Frontal cortex (tissue), 4 donors: Measurements from ENCODE around the gene CCDC194. TPM values are rescaled to one million over a fixed set of nuclear protein-coding genes. Genes with fewer than 3 reads are reported as not detected.
"Not testable (repeated sequence)": the region's sequence is repeated elsewhere in the genome, so short reads cannot be mapped to it uniquely, and the experiment has no call there.

Experiments
- DNase-seq, 2 donors: peaks; one replicate each; pipeline ENCODE4 v3.0.0; 2012; ENCODE audit warnings: low spot score in 2 of 2
- FAIRE-seq: peaks from 2 replicates; lab custom pipeline; 2012; peaks lifted over from hg19 to GRCh38; lab: Jason Lieb, UNC
- total RNA-seq: library from RNA; depleted of rRNA; stranded (reverse); fragments of >200 nt; gene quantifications from one replicate; pipeline ENCODE4 v1.2.3, GENCODE V29; 2014
- donor health status: control.
- donor health status: control.
- donor health status: control.

CCDC194 gene
- total RNA-seq, 1 donor from 2014 or later: not detected

DNA sequence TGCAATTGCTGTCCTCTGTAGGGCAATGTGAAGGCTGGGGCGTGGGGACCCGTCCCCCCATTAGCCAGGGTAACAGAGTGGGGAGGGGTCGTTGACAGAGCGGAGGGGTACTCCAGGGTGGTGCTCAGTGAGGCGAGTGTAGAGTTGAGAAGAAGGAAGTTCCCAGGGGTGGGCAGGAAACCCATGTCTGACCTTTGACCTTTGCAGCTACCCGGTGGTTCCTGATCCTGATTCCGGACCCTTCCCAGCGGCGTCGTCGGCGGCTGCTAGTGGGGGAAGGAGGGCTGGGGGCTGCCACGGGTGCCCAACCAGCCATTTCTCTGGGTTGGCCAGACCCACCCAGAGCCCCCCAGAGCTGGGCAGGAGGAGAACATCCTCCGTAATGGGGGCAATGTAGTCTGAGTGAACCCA is 14.8 kb downstream of the CCDC194 start:
- no peak for FAIRE-seq
- no peak for DNase-seq

DNA sequence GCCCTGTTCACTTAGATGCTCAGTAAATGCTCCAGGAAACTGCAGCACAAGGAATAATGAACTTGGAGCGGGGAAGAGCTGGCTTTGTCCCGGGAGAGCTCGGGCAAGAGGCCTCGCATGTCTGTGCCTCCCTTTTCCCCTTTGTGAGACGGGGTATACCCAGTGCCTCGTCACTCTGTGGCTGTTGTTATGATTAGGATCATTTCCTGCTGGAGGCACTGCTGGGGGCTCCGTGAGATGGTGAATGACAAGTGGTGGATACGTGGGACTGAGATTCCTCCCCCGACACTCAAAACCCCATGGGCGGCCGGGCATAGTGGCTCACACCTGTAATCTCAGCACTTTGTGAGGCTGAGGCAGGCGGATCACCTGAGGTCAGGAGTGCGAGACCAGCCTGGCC is 15.7 kb downstream of the CCDC194 start:
- FAIRE-seq (no peak), DNase-seq (no peak)

DNA sequence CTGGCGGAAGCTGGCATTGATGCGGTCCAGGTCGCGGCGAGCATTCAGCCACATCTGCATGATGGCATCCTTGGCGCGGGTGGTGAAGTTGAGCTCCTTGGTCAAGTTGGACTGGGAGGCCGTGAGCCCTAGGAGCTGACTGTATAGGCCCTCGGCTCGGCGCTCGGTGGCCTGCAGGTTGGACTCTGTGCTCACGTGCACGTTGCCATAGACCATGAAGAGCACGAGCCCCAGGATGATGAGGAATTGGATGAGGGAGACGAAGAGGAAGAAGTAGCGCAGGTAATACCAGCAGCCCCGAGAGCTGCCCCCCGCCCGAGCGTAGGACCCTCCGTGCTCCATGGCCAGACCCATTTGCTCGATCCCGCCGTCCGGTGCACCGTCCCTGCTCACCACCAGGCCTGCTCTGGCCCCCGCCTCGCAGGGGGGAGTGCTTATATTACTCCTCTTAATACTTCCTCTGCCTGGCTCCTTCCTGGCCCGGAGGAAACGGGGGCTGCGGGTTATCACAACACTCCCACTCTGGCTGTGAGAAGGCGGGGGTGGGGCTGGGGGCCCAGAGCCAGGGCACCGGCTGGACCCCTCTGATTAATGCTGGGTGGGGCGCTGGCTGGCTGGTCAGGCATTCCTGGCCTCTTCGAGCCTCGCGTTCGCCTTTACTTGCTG is 16.9 kb downstream of the CCDC194 start, which contains the start of gene PLVAP:
Gene PLVAP (minus strand): TSS at position 408 of the 666 bp plus-strand sequence. CDS start 54 bp downstream, at position 354.
- DNase-seq (no peak), FAIRE-seq (no peak)

DNA sequence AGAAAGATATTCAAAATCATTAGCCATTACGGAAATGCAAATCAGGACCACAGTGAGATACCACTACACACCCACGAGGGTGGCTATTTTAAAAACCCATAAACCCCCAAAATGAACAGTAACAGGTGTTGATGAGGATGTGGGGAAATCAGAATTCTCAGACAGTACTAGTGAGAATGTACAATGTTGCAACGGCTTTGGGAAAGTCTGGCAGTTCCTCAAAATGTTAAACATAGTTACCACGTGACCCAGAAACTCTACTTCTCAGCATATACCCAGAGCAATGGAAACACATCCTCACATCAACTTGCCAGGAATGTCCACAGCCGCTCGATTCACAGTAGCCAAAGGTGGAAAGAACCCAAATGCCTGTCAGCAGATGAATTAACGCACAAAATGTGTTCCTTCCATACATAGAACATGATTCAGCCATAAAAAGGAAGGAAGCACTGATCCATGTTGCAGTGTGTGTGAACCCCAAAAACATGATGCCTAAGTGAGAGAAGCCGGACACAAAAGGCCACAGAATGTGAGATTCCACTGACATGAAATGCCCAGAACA is 23.9 kb downstream of the CCDC194 start:
- no peak for DNase-seq
- no peak for FAIRE-seq

DNA sequence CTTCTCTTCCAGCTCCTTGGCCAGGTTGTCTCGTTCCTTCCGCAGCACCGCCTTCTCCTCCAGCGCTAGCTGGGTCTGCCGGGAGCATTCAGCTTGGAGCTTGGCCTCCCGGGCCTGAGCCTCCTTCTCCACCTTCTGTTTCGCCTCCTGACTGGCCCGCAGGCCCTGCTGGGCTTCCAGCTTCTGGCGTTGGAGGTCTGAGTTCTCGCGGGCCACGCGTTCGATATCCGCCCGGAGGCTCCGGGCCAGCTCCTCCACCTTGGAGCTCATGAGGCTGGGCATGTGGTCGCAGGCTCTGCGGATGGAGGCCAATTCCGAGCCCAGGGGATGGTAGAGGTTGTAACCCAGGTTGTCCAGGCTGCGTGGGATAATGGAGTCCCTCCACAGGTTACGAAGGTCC is 28.6 kb downstream of the CCDC194 start:
- FAIRE-seq (no peak), DNase-seq (no peak)

DNA sequence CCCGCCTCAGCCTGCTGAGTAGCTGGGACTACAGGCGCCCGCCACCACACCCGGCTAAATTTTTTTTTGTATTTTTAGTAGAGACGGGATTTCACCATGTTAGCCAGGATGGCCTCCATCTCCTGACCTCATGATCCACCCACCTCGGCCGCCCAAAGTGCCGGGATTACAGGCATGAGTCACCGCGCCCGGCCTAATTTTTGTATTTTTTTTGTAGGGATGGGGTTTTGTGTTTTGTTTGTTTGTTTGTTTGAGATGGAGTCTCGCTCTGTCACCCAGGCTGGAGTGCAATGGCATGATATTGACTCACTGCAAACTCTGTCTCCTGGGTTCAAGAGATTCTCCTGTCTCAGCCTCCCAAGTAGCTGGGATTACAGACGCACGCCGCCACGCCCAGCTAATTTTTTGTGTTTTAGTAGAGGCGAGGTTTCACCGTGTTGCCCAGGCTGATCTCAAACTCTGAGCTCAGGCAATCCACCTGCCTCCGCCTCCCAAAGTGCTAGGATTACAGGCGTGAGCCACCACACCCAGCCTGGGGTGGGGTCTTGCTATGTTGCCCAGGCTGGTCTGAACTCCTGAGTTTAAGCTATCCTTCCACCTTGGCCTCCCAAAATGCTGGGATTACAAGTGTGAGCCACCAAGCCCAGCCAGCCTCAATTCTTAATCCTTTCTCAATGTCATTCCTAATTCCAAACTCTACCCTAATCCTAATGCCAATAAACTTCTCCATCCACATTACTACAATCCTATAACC is 30.0 kb downstream of the CCDC194 start:
- not testable (repeated sequence) for DNase-seq, FAIRE-seq

DNA sequence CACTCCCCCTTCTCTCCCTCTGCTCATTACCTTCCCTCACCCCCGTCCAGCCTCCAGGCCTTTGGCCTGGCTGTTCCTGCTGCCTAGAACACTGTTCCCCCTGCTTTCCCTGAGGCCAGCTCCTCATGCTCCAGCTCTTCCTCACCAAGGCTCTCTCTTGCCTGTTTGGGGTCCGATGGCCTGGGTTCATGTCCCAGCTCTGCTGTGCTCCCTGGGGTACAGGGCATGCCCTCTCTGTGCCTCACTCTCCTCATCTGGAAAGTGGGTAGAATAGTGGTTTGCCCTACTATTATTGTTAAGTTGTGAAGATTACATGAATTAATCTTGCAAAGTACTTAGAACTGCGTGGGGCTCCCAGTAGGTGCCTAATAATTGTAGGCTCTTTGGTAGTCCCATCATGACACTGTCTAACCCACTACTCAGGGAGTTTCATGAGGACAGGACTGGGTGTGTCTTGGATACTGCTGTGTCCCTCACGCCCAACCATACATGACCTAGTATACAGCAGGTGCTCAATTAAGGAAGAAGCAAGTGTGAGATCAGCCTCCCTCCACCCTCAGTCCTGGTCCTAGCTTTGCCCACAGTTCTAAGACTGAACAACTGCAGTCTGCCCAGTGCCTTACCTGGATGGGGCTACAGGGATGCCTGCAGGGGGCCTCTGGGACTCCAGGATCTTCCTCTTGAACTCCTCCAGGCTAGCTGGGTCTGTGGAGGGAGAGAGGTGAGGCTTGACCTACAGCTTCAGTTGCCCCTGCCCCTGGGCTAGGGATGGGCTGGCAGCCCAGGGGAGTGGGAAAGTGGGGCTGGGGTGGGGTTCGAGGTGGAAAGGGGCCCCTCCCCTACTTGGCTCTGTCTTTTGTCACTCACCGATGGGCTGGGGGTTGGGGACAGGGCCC is 33.8 kb downstream of the CCDC194 start:
- FAIRE-seq: no peak

DNA sequence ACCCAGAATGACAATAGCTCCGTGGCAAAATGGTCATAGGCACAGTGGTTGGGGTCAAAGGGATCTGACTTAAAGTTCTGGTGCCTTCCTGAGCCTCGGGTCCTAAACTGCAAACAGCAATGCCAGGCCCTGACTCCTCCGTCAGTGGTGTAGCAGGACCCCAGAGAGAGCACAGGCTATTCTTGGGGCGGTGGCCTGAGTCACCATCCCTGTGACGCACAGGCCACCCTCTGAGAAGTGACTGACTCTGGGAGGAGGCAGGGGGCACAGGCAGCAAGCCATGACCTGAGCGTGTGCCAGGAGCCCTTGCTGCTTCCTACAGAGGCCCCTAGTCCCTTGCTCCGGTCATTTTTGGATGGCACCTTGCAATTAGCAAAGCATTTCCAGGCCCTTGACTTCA is 35.6 kb downstream of the CCDC194 start:
- FAIRE-seq (no peak), DNase-seq (no peak)

More for the DNA sequence above, 33.8 kb downstream of the CCDC194 start:
- no peak for DNase-seq

DNA sequence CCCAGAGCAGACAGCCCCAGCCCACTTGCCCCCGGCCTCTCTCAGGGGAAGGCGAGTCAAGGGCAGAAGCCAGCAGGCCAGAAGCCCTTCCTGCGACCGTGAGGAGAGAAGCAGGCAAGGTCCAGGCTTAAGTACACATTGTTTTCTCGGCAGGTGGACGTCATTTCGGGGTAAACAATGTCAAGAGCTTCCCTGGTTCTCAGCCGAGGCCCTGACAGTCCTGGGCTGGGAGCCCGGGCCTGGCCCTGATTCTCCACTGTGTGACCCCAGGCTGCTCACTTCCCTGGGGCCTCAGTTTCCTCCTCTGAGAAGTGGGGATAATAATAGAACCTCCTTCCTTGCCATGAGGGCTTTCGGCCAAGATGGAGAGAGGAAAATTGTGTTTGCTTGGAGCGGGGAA is 36.3 kb downstream of the CCDC194 start:
- FAIRE-seq (no peak), DNase-seq (no peak)

DNA sequence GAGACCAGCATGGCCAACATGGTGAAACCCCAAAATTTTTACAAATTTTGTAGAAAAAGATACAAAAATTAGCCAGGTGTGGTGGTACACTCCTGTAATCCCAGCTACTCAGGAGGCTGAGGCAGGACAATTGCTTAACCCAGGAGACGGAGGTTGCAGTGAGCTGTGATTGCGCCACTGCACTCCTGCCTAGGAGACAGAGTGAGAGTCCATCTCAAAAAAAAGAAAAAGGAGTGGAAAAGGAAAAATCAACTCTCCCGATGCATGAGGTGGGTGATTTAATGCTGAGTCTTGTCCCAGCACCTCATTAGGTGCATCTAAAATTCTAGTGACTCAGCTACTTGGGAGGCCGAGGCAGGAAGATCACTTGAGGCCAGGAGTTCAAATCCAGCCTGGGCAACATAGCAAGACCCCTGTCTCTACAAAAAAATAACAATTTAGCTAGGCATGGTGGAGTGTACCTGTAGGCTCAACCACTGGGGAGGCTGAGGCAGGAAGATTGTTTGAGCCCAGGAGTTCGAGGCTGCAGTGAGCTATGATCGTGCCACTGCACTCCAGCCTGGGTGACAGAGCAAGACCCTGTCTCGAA is 36.8 kb downstream of the CCDC194 start:
- DNase-seq (no peak), FAIRE-seq (no peak)

DNA sequence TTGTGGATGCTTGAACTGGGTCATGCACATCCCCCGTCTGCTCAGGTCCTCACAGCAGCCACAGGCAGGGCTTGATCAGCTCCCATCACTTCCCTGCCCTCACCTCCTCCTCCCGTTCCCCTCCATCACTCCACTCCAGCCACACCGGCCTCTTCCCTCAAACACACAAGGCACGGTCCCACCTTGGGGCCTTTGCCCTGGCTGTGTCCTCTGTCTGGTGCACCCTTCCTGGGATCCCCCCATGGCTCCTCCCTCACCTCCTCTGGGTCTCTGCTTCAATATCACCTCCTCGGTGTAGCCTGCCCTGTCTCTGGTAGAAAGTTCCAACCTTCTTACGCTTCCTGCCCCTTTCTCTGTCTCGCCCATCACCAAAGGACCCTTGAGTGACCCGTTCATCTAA is 40.6 kb downstream of the CCDC194 start:
- no peak for FAIRE-seq
- DNase-seq: no peak

DNA sequence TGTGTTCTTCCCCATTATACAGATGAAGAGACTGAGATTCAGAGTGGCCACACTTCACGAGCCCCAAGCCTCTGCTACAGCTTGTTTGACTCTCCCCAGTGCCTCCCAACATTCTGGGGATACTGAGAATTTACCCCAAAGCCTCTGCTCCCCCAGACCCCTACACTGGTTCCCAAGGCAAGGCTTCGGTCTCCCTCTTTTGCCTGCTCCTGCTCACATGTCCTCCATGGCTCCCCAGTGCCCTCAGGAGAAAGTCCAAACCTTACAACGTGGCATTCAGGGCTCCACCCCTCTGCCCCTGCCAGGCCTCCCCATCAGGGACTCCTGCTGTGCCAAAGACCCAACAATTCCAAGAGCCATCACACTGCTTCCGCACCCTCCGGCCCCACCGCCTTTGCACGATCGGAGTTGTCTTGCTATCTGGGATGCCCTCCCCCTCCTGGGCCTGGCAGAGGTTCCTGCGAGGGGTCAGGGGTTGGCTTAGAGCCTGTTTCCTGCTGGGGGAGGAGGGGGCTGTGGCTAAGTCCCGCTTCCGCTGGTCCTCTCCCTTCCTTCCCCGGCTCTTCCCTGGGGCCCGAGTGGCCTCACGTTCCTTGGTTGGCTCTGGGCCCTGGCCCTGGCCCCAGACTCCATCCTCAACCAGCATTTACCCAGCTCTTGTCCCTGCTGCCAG is 41.3 kb downstream of the CCDC194 start:
- DNase-seq (no peak), FAIRE-seq (no peak)

DNA sequence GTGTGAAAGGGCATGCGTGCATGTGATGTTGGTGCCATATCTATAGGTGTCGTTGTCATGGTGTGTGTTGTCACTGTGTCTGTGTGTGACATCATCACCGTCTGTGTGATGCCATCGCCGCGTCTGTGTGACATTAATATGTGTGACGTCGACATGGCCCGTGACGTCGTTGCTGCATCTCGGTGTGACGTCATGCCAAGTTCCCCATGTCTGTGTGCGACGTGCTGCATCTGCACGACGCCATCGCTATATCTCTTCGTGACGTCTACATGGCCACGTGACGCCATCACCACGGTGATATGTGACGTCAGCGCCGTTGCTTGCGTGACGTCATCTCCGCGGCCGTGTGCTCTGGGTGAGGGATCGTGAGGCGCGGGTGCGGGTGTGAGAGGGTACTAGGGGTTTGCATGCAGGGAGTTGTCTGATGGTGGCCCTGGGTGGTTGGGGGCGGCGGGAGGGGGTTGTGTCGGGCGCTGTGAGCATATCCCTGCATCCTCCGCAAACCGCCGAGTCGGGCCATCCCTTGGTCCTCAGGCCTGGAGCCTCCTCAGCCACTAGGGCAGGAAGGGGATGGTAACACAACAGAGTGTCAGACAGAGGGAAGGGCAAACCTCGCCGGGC is 42.1 kb downstream of the CCDC194 start:
- FAIRE-seq (no peak), DNase-seq (no peak)

DNA sequence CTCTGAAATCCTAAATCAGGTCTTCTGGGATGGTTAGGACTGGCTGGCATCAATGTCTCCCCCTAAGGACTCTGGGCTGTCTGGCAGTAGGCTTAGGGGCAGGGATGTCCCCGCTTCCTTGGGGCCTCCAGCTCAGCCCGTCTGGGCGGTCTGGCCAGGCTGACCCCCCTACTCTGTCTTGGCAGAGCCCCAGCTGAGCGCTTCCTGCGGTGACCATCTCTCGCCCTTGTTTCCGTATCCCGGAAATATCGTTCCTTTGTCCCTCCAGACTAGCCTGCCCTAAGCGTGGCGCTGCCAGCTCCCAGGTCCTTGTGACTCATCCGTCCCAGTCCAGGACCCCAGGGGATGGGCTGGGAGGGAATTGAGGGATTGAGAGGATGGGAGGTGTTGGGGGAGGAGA is 45.3 kb downstream of the CCDC194 start:
- DNase-seq (no peak), FAIRE-seq (no peak)

DNA sequence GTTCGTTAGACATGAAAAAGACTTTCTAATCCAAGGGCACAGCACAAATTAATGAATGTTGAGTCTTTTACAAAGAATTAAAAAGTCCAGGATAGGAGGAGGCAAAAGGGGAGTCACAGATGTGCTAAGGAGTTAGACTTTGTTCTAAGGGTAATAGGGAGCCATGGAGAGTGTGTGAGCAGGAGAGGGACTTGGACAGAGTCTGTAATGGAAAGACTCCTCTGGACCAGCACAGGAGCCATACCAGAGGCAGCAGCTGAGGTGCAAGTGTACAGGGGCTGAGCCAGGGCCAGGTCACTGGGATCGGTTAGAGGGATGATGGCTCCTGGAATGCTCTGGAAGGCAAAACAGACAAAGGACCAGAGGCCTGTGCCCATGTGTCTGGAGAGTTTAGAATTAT is 46.1 kb downstream of the CCDC194 start:
- no peak for DNase-seq
- FAIRE-seq: no peak

DNA sequence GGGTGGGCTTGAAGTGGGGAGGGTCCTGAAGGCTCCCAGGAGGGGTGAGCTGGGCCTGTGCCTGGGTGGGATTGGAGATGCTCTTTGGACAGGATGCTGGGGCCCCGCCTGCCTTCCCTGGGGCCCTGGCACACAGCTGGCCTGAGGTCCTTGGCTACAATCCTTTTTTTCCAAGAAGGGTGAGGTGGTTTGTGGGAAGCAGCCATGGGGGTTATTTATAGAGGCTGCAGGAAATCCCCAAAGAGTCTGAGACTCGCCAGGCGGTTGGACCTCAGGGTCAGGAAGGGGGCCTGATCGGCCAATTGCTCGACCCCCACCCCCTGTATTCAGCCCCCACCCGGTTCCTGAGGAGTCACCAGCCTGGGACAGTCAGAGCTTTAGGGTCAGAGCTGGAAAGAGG is 46.6 kb downstream of the CCDC194 start:
- FAIRE-seq: no peak

DNA sequence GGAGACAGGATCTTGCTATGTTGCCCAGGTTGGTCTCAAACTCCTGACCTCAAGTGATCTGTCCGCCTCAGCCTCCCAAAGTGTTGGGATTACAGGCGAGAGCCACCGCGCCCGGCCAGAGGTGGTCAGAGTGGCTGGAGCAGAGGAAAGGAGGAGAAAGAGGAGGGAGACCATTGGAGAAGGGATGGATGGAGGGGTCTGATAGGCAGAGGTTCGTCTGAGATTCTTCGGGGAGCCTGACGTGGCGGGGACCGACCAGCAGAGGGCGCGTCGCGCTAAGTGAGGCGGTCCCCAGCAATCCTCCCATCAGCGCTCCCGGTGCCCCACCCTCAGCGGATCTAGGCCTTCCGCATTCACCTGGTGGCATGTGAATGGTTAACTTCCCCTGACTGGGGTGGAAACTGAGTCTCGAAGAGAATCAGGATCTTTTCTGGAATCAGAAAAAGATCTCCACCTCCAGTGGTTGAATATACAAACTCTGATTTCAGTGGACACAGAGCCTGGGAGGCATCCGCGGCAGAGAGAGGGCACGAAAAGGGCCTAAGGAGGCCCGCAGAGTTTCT is 47.8 kb downstream of the CCDC194 start:
- FAIRE-seq (no peak), DNase-seq (peak; percentile 65 to 83)

More for the DNA sequence above, 46.6 kb downstream of the CCDC194 start:
- no peak for DNase-seq

DNA sequence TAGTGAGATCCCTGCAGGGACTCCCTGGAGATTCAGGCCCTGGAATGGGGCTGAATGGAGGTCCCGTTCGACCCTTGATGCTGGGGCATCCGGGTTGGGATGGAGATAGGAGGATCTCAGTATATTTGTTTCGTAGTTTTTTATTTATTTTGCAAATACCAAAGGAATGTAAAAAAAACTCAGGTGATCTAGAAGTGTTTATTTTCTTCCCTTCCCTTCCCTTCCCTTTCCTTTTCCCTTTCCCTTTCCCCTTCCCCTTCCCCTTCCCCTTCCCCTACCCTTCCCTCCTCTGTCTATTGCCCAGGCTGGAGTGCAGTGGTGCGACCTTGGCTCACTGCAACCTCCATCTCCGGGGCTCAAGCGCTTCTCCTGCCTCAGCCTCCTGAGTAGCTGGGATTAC is 52.2 kb downstream of the CCDC194 start:
- DNase-seq: no peak
- no peak for FAIRE-seq
